Esophagus muscularis mucosa (tissue), 4 donors: Measurements from ENCODE around the gene BMP8A. TPM values are rescaled to one million over a fixed set of nuclear protein-coding genes. Genes with fewer than 3 reads are reported as not detected.

Source experiments
- DNase-seq: peaks from one replicate; pipeline ENCODE4 v3.0.0-alpha.2; 2017; ENCODE audit errors: extremely low spot score
- H3K27ac ChIP-seq, 4 donors: fragments of 200-600 bp; sonication (generic); replicated peaks in 1 of 4; 1 replicate in 3 of 4; 2 replicates in 1 of 4; pipeline ENCODE4 v1.5.1; 2016 to 2019; ENCODE audit warnings: mild to moderate bottlenecking in 1 of 4
- H3K27me3 ChIP-seq, 4 donors: fragments of 200-600 bp; sonication (generic); one replicate each; pipeline versions ENCODE4 v1.5.1 to v1.6.0; 2016 to 2019
- H3K36me3 ChIP-seq, 4 donors: fragments of 200-600 bp; sonication (generic); one replicate each; pipeline ENCODE4 v1.5.1; 2016 to 2019
- H3K4me1 ChIP-seq, 4 donors: fragments of 200-600 bp; sonication (generic); one replicate each; pipeline ENCODE4 v1.5.1; 2016 to 2019
- H3K4me3 ChIP-seq, 4 donors: fragments of 200-600 bp; sonication (generic); 1 replicate in 2 of 4; 2 replicates in 2 of 4; pipeline ENCODE4 v1.5.1; 2016 to 2019; ENCODE audit warnings: mild to moderate bottlenecking in 4 of 4, moderate library complexity in 1 of 4
- H3K9me3 ChIP-seq, 4 donors: fragments of 200-600 bp; sonication (generic); 1 replicate in 3 of 4; 2 replicates in 1 of 4; pipeline ENCODE4 v1.5.1; 2016 to 2019
- EP300 ChIP-seq: sonication (generic); formaldehyde crosslinking; IDR thresholded peaks from one replicate; pipeline ENCODE4 v1.6.1; 2017; ENCODE audit warnings: antibody characterized with exemption
- POLR2A ChIP-seq: fragments of 450-650 bp; IDR thresholded peaks from one replicate; pipeline ENCODE4 v1.6.1; 2017; ENCODE audit warnings: antibody characterized with exemption, moderate library complexity, mild to moderate bottlenecking, low read depth
- POLR2AphosphoS5 ChIP-seq, 2 donors: sonication (generic); formaldehyde crosslinking; IDR thresholded peaks; one replicate each; pipeline ENCODE4 v1.6.1; 2017; ENCODE audit warnings: antibody characterized with exemption in 2 of 2
- WGBS: methylation state at CpG from one replicate; pipeline ENCODE4 v1.1.5; 2018; 5-methylcytosine and 5-hydroxymethylcytosine counted together
- intact Hi-C: fragments of 100-400 bp; cut with DNase I; formaldehyde crosslinking; loops from one replicate; pipeline ENCODE4 v1.15.1; 2023
- small RNA-seq, 3 donors: library from RNA; depleted of rRNA; stranded (forward); fragments of <200 nt; gene quantifications; one replicate each; pipeline ENCODE3, GENCODE V24; 2016
- total RNA-seq, 4 donors: library from RNA; depleted of rRNA; stranded (reverse); fragments of >200 nt; gene quantifications; one replicate each; pipeline versions ENCODE4 v1.1.0 to v1.2.1, GENCODE V29; 2016
- TF ChIP-seq, protein P1 (sequence below), 3 experiments: fragments of 200-600 bp in 2 of 3; fragments of 450-650 bp in 1 of 3; sonication (generic) in 2 of 3; IDR thresholded peaks; one replicate each; pipeline ENCODE4 v1.5.1; 2017 to 2019; ENCODE audit warnings: antibody characterized with exemption in 3 of 3, mild to moderate bottlenecking in 2 of 3, moderate library complexity in 1 of 3

Gene BMP8A
- total RNA-seq, 4 donors from 2014 or later = 0.99 to 3.0 (median 2.2) TPM

GRCh38 chr1:39573736-39574624, 82.5 kb downstream of the BMP8A start:
- Histone ChIP-seq H3K36me3 (peaks cover 36 to 51% (median 44%) of the 10 kb centered on the region in 4 donors), H3K27ac (peak overlapping the region; percentile 90 to 92 (median 91)), H3K27me3 (no peaks in the 10 kb centered on the region), H3K4me3 (peak overlapping the region; percentile 79 to 90 (median 84)), H3K9me3 (no peaks in the 10 kb centered on the region), H3K4me1 (peaks cover 30 to 48% (median 35%) of the 10 kb centered on the region in 4 donors)
- intact Hi-C loops = no loop called here
- WGBS = 43% methylated on average over 12 of the region's 12 CpGs
- TF ChIP-seq EP300 (no peak), POLR2A (no peak), POLR2AphosphoS5 (IDR thresholded peaks at IDR 0.05) (no peak)
- TF ChIP-seq, protein P1, sequence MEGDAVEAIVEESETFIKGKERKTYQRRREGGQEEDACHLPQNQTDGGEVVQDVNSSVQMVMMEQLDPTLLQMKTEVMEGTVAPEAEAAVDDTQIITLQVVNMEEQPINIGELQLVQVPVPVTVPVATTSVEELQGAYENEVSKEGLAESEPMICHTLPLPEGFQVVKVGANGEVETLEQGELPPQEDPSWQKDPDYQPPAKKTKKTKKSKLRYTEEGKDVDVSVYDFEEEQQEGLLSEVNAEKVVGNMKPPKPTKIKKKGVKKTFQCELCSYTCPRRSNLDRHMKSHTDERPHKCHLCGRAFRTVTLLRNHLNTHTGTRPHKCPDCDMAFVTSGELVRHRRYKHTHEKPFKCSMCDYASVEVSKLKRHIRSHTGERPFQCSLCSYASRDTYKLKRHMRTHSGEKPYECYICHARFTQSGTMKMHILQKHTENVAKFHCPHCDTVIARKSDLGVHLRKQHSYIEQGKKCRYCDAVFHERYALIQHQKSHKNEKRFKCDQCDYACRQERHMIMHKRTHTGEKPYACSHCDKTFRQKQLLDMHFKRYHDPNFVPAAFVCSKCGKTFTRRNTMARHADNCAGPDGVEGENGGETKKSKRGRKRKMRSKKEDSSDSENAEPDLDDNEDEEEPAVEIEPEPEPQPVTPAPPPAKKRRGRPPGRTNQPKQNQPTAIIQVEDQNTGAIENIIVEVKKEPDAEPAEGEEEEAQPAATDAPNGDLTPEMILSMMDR (IDR thresholded peaks at IDR 0.05) = no peak
- no peak for DNase-seq

DNA sequence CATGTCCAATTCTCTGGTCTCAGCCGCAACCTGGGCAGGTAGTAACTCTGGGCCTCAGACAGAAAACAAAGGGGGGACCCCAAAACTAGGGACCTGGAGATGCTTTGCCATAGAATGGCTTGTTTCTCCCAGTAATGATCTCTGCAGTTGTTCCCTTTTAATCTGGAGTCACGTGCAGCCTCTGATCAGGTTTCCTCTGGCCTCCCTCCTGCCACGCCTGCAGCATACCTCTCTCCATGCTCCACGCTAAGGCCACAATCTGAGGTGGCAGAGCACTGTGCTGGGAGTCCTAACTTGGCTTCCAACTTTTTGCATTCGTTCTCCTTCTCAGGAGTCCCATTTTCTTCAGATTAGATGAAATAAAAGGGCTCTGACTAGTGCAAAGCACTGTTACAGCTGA, 83.2 kb downstream of the BMP8A start:
- intact Hi-C loops = no loop called here

More for the DNA sequence above, 83.2 kb downstream of the BMP8A start:
- no peaks in the 10 kb centered on the region for H3K27me3 ChIP-seq
- H3K27ac ChIP-seq = peak overlapping the region; percentile 90 to 92 (median 91)
- WGBS = 22% methylated on average over 4 of the region's 5 CpGs
- no peak for DNase-seq
- H3K9me3 ChIP-seq = no peaks in the 10 kb centered on the region
- H3K36me3 ChIP-seq = peaks cover 29 to 44% (median 37%) of the 10 kb centered on the region in 4 donors
- H3K4me1 ChIP-seq = peaks cover 30 to 48% (median 35%) of the 10 kb centered on the region in 4 donors
- TF ChIP-seq, protein P1 (IDR thresholded peaks at IDR 0.05) = no peak
- no peak for TF ChIP-seq EP300
- TF ChIP-seq POLR2AphosphoS5 (IDR thresholded peaks at IDR 0.05) = no peak
- TF ChIP-seq POLR2A = no peak
- H3K4me3 ChIP-seq = peak overlapping the region; percentile 79 to 90 (median 84)

Small RNAs within 50 kb of the gene (small RNA-seq; reads per million reads assigned to genes)
- gene SNORA55 = 0.84 to 1.1 (median 1.00) reads per million in 3 donors

Other genes starting within 250 kb of the BMP8A start
- gene PABPC4, start 85.2 kb downstream of the BMP8A start, total RNA-seq = 100 to 1,000 TPM in 3 of 4 donors, 10 to 100 TPM in 1; 91.8 to 158 (median 147) TPM
- gene HEYL, start 148.0 kb downstream of the BMP8A start, total RNA-seq = 1 to 10 TPM; 5.6 to 8.8 (median 8.4) TPM
- gene NT5C1A, start 180.5 kb downstream of the BMP8A start, total RNA-seq = under 1 TPM in 1 of 4 donors, not detected in 3; 0.26 TPM
- under 1 TPM in 2 of 4 donors, not detected in 2; 0.13 to 0.33 TPM for gene HPCAL4, start 199.8 kb downstream of the BMP8A start, total RNA-seq
- gene PPIE, start 247.2 kb downstream of the BMP8A start, total RNA-seq = 10 to 100 TPM; 30.3 to 42.0 (median 37.9) TPM